ENCODE results near the gene ARHGEF33. TPM values are rescaled to one million over a fixed set of nuclear protein-coding genes. Genes with fewer than 3 reads are reported as not detected.

The ARHGEF33 gene
- total and polyA plus RNA-seq, 7 donors = 0.41 to 2.2 (median 1.4) TPM; not detected in 2

- H3K9me3 ChIP-seq = no peaks in the 10 kb centered on the region
- no peaks in the 10 kb centered on the region for H3K27me3 ChIP-seq
- TF ChIP-seq POLR2A (IDR thresholded peaks at IDR 0.05) = no peak
- no peak overlapping the region for H3K4me3 ChIP-seq
- WGBS, 2 donors = 89 to 91% methylated on average over 2 of the region's 2 CpGs
- no peaks in the 10 kb centered on the region for H3K4me1 ChIP-seq
- intact Hi-C loops (cut with DNase I) = no loop called here
- DNase-seq = no peak
- H3K36me3 ChIP-seq = no peaks in the 10 kb centered on the region
- H3K27ac ChIP-seq = no peak overlapping the region
Observed at GRCh38 chr2:38922902-38923301, 33.2 kb downstream of the ARHGEF33 start.

- Histone ChIP-seq H3K9me3 (no peaks in the 10 kb centered on the region), H3K4me3 (no peak overlapping the region), H3K27me3 (no peaks in the 10 kb centered on the region), H3K36me3 (no peaks in the 10 kb centered on the region), H3K4me1 (no peaks in the 10 kb centered on the region), H3K27ac (no peak overlapping the region)
- WGBS, 2 donors = 81 to 86% methylated on average over 9 of the region's 9 CpGs
- intact Hi-C loops (cut with DNase I) = no loop called here
- no peak for DNase-seq
- TF ChIP-seq EP300 (IDR thresholded peaks at IDR 0.05) (no peak), POLR2A (IDR thresholded peaks at IDR 0.05) (no peak), CTCF (IDR thresholded peaks at IDR 0.05) (no peak), POLR2AphosphoS5 (IDR thresholded peaks at IDR 0.05) (no peak)
Observed at GRCh38 chr2:38925982-38926381, 36.3 kb downstream of the ARHGEF33 start.

GRCh38 chr2:38930600-38930999 is 40.9 kb downstream of the ARHGEF33 start:
- no peaks in the 10 kb centered on the region for H3K36me3 ChIP-seq
- H3K4me1 ChIP-seq = no peaks in the 10 kb centered on the region
- no peaks in the 10 kb centered on the region for H3K9me3 ChIP-seq
- WGBS, 2 donors = 64 to 74% methylated on average over 2 of the region's 2 CpGs
- no peaks in the 10 kb centered on the region for H3K27me3 ChIP-seq
- TF ChIP-seq POLR2A (IDR thresholded peaks at IDR 0.05) (no peak), CTCF (IDR thresholded peaks at IDR 0.05) (no peak), EP300 (IDR thresholded peaks at IDR 0.05) (no peak), POLR2AphosphoS5 (IDR thresholded peaks at IDR 0.05) (no peak)
- intact Hi-C loops (cut with DNase I) = no loop called here
- H3K27ac ChIP-seq = no peak overlapping the region
- no peak overlapping the region for H3K4me3 ChIP-seq
- no peak for DNase-seq

GRCh38 chr2:38932586-38932985 is 42.9 kb downstream of the ARHGEF33 start:
- no peak overlapping the region for H3K4me3 ChIP-seq
- H3K27me3 ChIP-seq = no peaks in the 10 kb centered on the region
- no peak overlapping the region for H3K27ac ChIP-seq
- 51 to 77% methylated on average over 1 of the region's 1 CpG for WGBS, 2 donors
- DNase-seq = no peak
- H3K4me1 ChIP-seq = no peaks in the 10 kb centered on the region
- intact Hi-C loops (cut with DNase I) = no loop called here
- H3K9me3 ChIP-seq = no peaks in the 10 kb centered on the region
- no peaks in the 10 kb centered on the region for H3K36me3 ChIP-seq
- TF ChIP-seq POLR2A (IDR thresholded peaks at IDR 0.05) (no peak), POLR2AphosphoS5 (IDR thresholded peaks at IDR 0.05) (no peak), CTCF (IDR thresholded peaks at IDR 0.05) (no peak), EP300 (IDR thresholded peaks at IDR 0.05) (no peak)

GRCh38 chr2:38933653-38934052 is 44.0 kb downstream of the ARHGEF33 start:
- no peaks in the 10 kb centered on the region for H3K36me3 ChIP-seq
- DNase-seq = no peak
- no peaks in the 10 kb centered on the region for H3K4me1 ChIP-seq
- WGBS, 2 donors = 93 to 96% methylated on average over 3 of the region's 3 CpGs
- H3K4me3 ChIP-seq = no peak overlapping the region
- intact Hi-C loops (cut with DNase I) = no loop called here
- TF ChIP-seq EP300 (IDR thresholded peaks at IDR 0.05) (no peak), POLR2A (IDR thresholded peaks at IDR 0.05) (no peak), CTCF (IDR thresholded peaks at IDR 0.05) (no peak), POLR2AphosphoS5 (IDR thresholded peaks at IDR 0.05) (no peak)
- no peak overlapping the region for H3K27ac ChIP-seq
- H3K9me3 ChIP-seq = no peaks in the 10 kb centered on the region
- no peaks in the 10 kb centered on the region for H3K27me3 ChIP-seq

Data from sigmoid colon (tissue), 7 donors.